Left ventricle myocardium inferior (tissue), 1 donor: Measurements from ENCODE around the gene PIPOX. TPM values are rescaled to one million over a fixed set of nuclear protein-coding genes. Genes with fewer than 3 reads are reported as not detected.

ENCODE experiments used
- DNase-seq: peaks from one replicate; pipeline ENCODE4 v3.0.0-alpha.2; 2020
- H3K27ac ChIP-seq: fragments of 200-600 bp; replicated peaks from 2 replicates; pipeline ENCODE4 v1.8.0; 2021
- H3K27me3 ChIP-seq: fragments of 200-600 bp; 2 replicates; pipeline ENCODE4 v1.8.0; 2021; ENCODE audit warnings: low read depth
- H3K36me3 ChIP-seq: fragments of 200-600 bp; 2 replicates; pipeline ENCODE4 v1.8.0; 2021
- H3K4me1 ChIP-seq: fragments of 200-600 bp; 2 replicates; pipeline ENCODE4 v1.8.0; 2021
- H3K4me3 ChIP-seq: fragments of 200-600 bp; 2 replicates; pipeline ENCODE4 v1.8.0; 2021; ENCODE audit warnings: mild to moderate bottlenecking, moderate library complexity
- H3K9me3 ChIP-seq: fragments of 200-600 bp; replicated peaks from 2 replicates; pipeline ENCODE4 v1.8.0; 2021
- intact Hi-C: fragments of 100-400 bp; cut with micrococcal nuclease; formaldehyde crosslinking; loops from one replicate; pipeline ENCODE4 v1.11.0; 2022
- total RNA-seq: library from RNA; stranded (reverse); fragmentation: NEBNext Ultra II Directional; extraction: Animal tissue kit (Norgen Biotek cat#: 25700); gene quantifications from one replicate; pipeline ENCODE4 v1.2.1, GENCODE V29; 2021
- TF ChIP-seq, protein P1 (sequence below): fragments of 200-600 bp; IDR thresholded peaks from 2 replicates; pipeline ENCODE4 v1.8.0; 2021; ENCODE audit warnings: antibody characterized with exemption, mild to moderate bottlenecking, borderline replicate concordance
- donor health status: DM: no; HTN: yes; CAD: no; lungs with severe emphysema.

Gene PIPOX
- total RNA-seq, 1 donor from 2014 or later, result 0.60 TPM

DNA sequence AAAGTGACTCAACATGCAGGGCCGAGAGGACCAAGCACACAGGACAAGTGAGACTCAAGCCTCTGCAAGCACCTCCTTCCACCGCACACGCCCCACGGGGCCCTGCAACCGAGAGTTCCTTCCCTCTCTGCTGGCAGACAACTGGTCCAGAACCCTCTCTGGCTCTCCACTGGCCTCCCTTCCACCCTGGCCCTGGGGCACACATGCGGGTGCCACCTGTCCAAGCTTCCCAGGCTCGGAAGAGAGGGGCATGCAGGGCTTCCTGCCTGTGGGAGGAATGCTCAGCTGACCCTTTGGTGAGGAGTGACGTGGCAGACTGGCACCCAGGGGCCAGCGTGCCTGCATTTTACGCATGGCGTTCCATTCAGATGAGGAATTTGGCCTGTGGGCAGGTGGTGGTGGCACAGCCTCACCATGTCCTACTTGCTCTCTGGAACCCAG is 59.8 kb downstream of the PIPOX start:
- no peak overlapping the region for H3K4me3 ChIP-seq
- no peaks in the 10 kb centered on the region for H3K9me3 ChIP-seq
- intact Hi-C loops, result no loop called here
- TF ChIP-seq, protein P1, sequence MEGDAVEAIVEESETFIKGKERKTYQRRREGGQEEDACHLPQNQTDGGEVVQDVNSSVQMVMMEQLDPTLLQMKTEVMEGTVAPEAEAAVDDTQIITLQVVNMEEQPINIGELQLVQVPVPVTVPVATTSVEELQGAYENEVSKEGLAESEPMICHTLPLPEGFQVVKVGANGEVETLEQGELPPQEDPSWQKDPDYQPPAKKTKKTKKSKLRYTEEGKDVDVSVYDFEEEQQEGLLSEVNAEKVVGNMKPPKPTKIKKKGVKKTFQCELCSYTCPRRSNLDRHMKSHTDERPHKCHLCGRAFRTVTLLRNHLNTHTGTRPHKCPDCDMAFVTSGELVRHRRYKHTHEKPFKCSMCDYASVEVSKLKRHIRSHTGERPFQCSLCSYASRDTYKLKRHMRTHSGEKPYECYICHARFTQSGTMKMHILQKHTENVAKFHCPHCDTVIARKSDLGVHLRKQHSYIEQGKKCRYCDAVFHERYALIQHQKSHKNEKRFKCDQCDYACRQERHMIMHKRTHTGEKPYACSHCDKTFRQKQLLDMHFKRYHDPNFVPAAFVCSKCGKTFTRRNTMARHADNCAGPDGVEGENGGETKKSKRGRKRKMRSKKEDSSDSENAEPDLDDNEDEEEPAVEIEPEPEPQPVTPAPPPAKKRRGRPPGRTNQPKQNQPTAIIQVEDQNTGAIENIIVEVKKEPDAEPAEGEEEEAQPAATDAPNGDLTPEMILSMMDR, result no peak
- peaks cover 96% of the 10 kb centered on the region for H3K36me3 ChIP-seq
- no peak for DNase-seq
- peaks cover 29% of the 10 kb centered on the region for H3K4me1 ChIP-seq
- peak overlapping the region; percentile 58 for H3K27ac ChIP-seq
- H3K27me3 ChIP-seq, result no peaks in the 10 kb centered on the region

DNA sequence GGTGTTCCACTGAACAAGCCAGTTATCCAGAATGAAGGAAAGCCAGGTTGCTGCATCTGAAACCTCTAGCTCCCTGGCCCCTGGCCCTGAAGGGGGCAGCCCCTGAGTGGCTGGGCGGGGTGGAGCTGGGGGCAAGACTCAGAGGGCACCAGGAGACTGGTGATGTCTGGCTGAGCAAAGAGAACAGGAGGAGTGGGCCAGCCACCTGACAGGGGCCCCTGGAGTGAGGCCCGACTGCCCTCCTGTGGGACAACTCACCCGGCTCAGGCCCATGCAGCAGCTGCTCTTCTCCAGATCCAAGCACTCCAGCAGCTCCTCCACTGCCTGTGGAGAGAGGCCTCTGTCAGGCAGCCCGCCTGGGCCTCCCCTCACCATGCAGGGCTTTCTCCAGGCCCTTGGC is 60.4 kb downstream of the PIPOX start:
- DNase-seq, result no peak
- no peak overlapping the region for H3K4me3 ChIP-seq
- no peaks in the 10 kb centered on the region for H3K9me3 ChIP-seq
- H3K27me3 ChIP-seq, result no peaks in the 10 kb centered on the region
- intact Hi-C loops, result no loop called here
- TF ChIP-seq, protein P1, result no peak
- H3K27ac ChIP-seq, result peak overlapping the region; percentile 58
- peaks cover 35% of the 10 kb centered on the region for H3K4me1 ChIP-seq
- peaks cover 90% of the 10 kb centered on the region for H3K36me3 ChIP-seq

Other genes starting within 250 kb of the PIPOX start
- gene FAM222B, start 200.4 kb upstream of the PIPOX start, total RNA-seq, result 17.5 TPM
- gene ERAL1, start 188.1 kb upstream of the PIPOX start, total RNA-seq, result 35.4 TPM
- gene FLOT2, start 145.4 kb upstream of the PIPOX start, total RNA-seq, result 84.2 TPM
- gene DHRS13, start 140.1 kb upstream of the PIPOX start, total RNA-seq, result 3.1 TPM
- gene PHF12, start 91.6 kb upstream of the PIPOX start, total RNA-seq, result 17.2 TPM
- gene SEZ6, start 37.1 kb upstream of the PIPOX start, total RNA-seq, result not detected
- gene MYO18A, start 137.3 kb downstream of the PIPOX start, total RNA-seq, result 397 TPM
- gene CRYBA1, start 203.7 kb downstream of the PIPOX start, total RNA-seq, result not detected